A549 (cell line): ENCODE data around the gene FAAH2. TPM values are rescaled to one million over a fixed set of nuclear protein-coding genes. Genes with fewer than 3 reads are reported as not detected.

Experiments used
- ATAC-seq, 2 experiments: fragments of 200-7000 bp in 1 of 2; fragments of >200 bp in 1 of 2; cut with Nextera tagmentation in 1 of 2; cut with Tn5 transposase in 1 of 2; 3 replicates each; pipeline versions ENCODE4 v1.8.0 to v1.9.1; 2018 to 2020; ENCODE audit warnings: mild to moderate bottlenecking in 1 of 2, moderate library complexity in 1 of 2
- CTCF ChIA-PET: fragments of 300-600 bp; sonication (Branson Sonifier 250); formaldehyde crosslinking; extraction: SDS; loops from one replicate; lab custom pipeline; 2021; ENCODE audit warnings: antibody characterized with exemption, inconsistent platforms; lab: Yijun Ruan, JAX
- POLR2A ChIA-PET: fragments of 350-600 bp; formaldehyde crosslinking; extraction: SDS; loops from one replicate; lab custom pipeline; 2021; ENCODE audit warnings: antibody characterized with exemption, inconsistent platforms; lab: Yijun Ruan, JAX
- DNase-seq, 2 experiments: peaks; one replicate each; pipeline versions ENCODE4 v3.0.0 to v3.0.0-alpha.2; 2011 to 2016; ENCODE audit warnings: low read depth in 1 of 2, low spot score in 1 of 2
- FAIRE-seq: peaks from 2 replicates; lab custom pipeline; 2011; peaks lifted over from hg19 to GRCh38; lab: Jason Lieb, UNC
- H3K27ac ChIP-seq, 2 experiments: fragments of >200 bp; sonication (Bioruptor Twin); formaldehyde crosslinking; 3 replicates each; pipeline ENCODE4 v1.5.1; 2016 to 2017
- H3K4me1 ChIP-seq: fragments of >200 bp; sonication (Bioruptor Twin); formaldehyde crosslinking; 3 replicates; pipeline ENCODE4 v1.6.1; 2016
- H3K4me2 ChIP-seq: fragments of >200 bp; sonication (Bioruptor Twin); formaldehyde crosslinking; 3 replicates; pipeline ENCODE4 v1.6.1; 2016
- H3K4me3 ChIP-seq: fragments of >200 bp; sonication (Bioruptor Twin); formaldehyde crosslinking; 3 replicates; pipeline ENCODE4 v1.5.1; 2016
- H3K9me3 ChIP-seq: fragments of >200 bp; sonication (Bioruptor Twin); formaldehyde crosslinking; 3 replicates; pipeline ENCODE4 v1.6.1; 2016
- ATOH8 ChIP-seq: fragments of 250-450 bp; sonication (Bioruptor Pico); IDR thresholded peaks from 2 replicates; pipeline ENCODE4 v1.5.0; 2020; ENCODE audit warnings: low read depth, mild to moderate bottlenecking, moderate library complexity
- BHLHE40 ChIP-seq: IDR thresholded peaks from 2 replicates; pipeline ENCODE4 v1.6.1; 2012; ENCODE audit warnings: low read depth, low read length, inconsistent platforms
- CBX2 ChIP-seq: fragments of 200-600 bp; sonication (generic); IDR thresholded peaks from 2 replicates; pipeline ENCODE4 v1.6.1; 2016; ENCODE audit warnings: low read depth, mild to moderate bottlenecking, borderline replicate concordance
- CBX8 ChIP-seq: fragments of 200-600 bp; sonication (generic); IDR thresholded peaks from 2 replicates; pipeline ENCODE4 v1.6.1; 2016
- CHD4 ChIP-seq: fragments of 200-600 bp; sonication (generic); IDR thresholded peaks from 2 replicates; pipeline ENCODE4 v1.6.1; 2016; ENCODE audit warnings: antibody characterized with exemption, mild to moderate bottlenecking, borderline replicate concordance
- EP300 ChIP-seq, 2 experiments: fragments of >200 bp; sonication (Bioruptor Twin); formaldehyde crosslinking; IDR thresholded peaks; 2 replicates in 1 of 2; 3 replicates in 1 of 2; pipeline ENCODE4 v1.6.1; 2016 to 2017
- HDAC2 ChIP-seq: fragments of 200-600 bp; sonication (generic); IDR thresholded peaks from 2 replicates; pipeline ENCODE4 v1.6.1; 2016
- HOXA7 ChIP-seq: fragments of 250-450 bp; sonication (Bioruptor Pico); IDR thresholded peaks from 2 replicates; pipeline ENCODE4 v1.5.0; 2020; ENCODE audit warnings: mild to moderate bottlenecking, moderate library complexity
- HOXB13 ChIP-seq: fragments of 250-450 bp; sonication (Bioruptor Pico); IDR thresholded peaks from 2 replicates; pipeline ENCODE4 v1.5.0; 2020; ENCODE audit warnings: low read depth, mild to moderate bottlenecking, moderate library complexity
- KDM5A ChIP-seq: fragments of 200-600 bp; sonication (generic); IDR thresholded peaks from 2 replicates; pipeline ENCODE4 v1.6.1; 2016; ENCODE audit warnings: antibody characterized with exemption, mild to moderate bottlenecking
- MYC ChIP-seq: IDR thresholded peaks from 2 replicates; pipeline ENCODE4 v1.6.1; 2012; ENCODE audit warnings: mild to moderate bottlenecking, inconsistent platforms, low read length, improper control_type of control experiment, borderline replicate concordance
- POLR2AphosphoS2 ChIP-seq: conservative IDR thresholded peaks from 2 replicates; pipeline ENCODE4 v1.6.1; 2012; ENCODE audit warnings: low read length, improper control_type of control experiment, inconsistent platforms
- RAD21 ChIP-seq, 2 experiments: fragments of >200 bp in 1 of 2; sonication (Bioruptor Twin) in 1 of 2; formaldehyde crosslinking in 1 of 2; IDR thresholded peaks in 1 of 2; conservative IDR thresholded peaks in 1 of 2; 2 replicates in 1 of 2; 3 replicates in 1 of 2; pipeline ENCODE4 v1.6.1; 2012 to 2018; ENCODE audit warnings: inconsistent platforms in 1 of 2
- RCOR1 ChIP-seq: fragments of 150-350 bp; IDR thresholded peaks from 2 replicates; pipeline ENCODE4 v1.6.1; 2014; ENCODE audit warnings: antibody characterized with exemption, low read length, low read depth
- REST ChIP-seq: fragments of 200-600 bp; sonication (generic); IDR thresholded peaks from 2 replicates; pipeline ENCODE4 v1.6.1; 2016; ENCODE audit warnings: antibody characterized with exemption, mild to moderate bottlenecking, moderate library complexity
- TP53 ChIP-seq: fragments of 250-450 bp; sonication (Bioruptor Pico); IDR thresholded peaks from 2 replicates; pipeline ENCODE4 v1.5.0; 2021; ENCODE audit warnings: mild to moderate bottlenecking, moderate library complexity
- ZSCAN20 ChIP-seq: fragments of 250-450 bp; sonication (Bioruptor Pico); IDR thresholded peaks from 2 replicates; pipeline ENCODE4 v1.8.0; 2022; ENCODE audit warnings: mild to moderate bottlenecking, moderate library complexity
- WGBS: methylation state at CpG from one replicate; pipeline ENCODE4 v1.1.6; 2017; ENCODE audit errors: missing lambda C conversion rate; 5-methylcytosine and 5-hydroxymethylcytosine counted together
- polyA minus RNA-seq: library from RNA; depleted of rRNA, polyadenylated mRNA; stranded (reverse); fragments of >200 nt; gene quantifications from 2 replicates; pipeline ENCODE4 v1.2.3, GENCODE V29; 2011; rRNA and poly(A)+ RNA removed
- polyA plus RNA-seq, 4 experiments: library from polyadenylated mRNA; depleted of rRNA in 3 of 4; stranded (reverse); fragments of >200 nt; fragmentation: RNase III in 1 of 4; extraction: RNeasy Plus Mini Kit Qiagen cat#74134 plus additional on column Dnase treatment in 1 of 4; gene quantifications; 2 replicates in 3 of 4; 3 replicates in 1 of 4; pipeline ENCODE4 v1.2.3, GENCODE V29; 2011 to 2017

The FAAH2 gene, protein sequence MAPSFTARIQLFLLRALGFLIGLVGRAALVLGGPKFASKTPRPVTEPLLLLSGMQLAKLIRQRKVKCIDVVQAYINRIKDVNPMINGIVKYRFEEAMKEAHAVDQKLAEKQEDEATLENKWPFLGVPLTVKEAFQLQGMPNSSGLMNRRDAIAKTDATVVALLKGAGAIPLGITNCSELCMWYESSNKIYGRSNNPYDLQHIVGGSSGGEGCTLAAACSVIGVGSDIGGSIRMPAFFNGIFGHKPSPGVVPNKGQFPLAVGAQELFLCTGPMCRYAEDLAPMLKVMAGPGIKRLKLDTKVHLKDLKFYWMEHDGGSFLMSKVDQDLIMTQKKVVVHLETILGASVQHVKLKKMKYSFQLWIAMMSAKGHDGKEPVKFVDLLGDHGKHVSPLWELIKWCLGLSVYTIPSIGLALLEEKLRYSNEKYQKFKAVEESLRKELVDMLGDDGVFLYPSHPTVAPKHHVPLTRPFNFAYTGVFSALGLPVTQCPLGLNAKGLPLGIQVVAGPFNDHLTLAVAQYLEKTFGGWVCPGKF
- 0.52 and 0.93 TPM in 2 replicates for polyA plus RNA-seq (2011; rRNA removed)
- 0.08 TPM in 1 of 2 replicates, not detected in the other for polyA plus RNA-seq (2012; cell fraction: cytosol; rRNA removed)
- 0.05 TPM in 2 replicates for polyA plus RNA-seq (2012; cell fraction: nucleus; rRNA removed)
- 0.08 to 0.09 TPM in 2 of 3 replicates, not detected in the other for polyA plus RNA-seq (2017; fragmentation: RNase III; extraction: RNeasy Plus Mini Kit Qiagen cat#74134 plus additional on column Dnase treatment)
- polyA minus RNA-seq: 0.19 and 0.50 TPM in 2 replicates

- FAIRE-seq (no peak), ATAC-seq (peak; percentile 75 to 82), DNase-seq (peak; percentile 1 to 30)
- ChIA-PET POLR2A (no interaction called here), CTCF (no interaction called here)
- H3K4me2 ChIP-seq: peak within 1 kb of the TSS; percentile 42
- H3K9me3 ChIP-seq: no peaks in the 10 kb centered on the region
- no peaks in the 10 kb centered on the region for H3K4me1 ChIP-seq
- peak within 1 kb of the TSS; percentile 25; the same call in 1 of the 3 replicates for H3K4me3 ChIP-seq
- TF ChIP-seq MYC (no peak), HOXA7 (CRISPR knock-in tag) (no peak), HDAC2 (no peak), RAD21 (conservative IDR thresholded peaks at IDR 0.05 in 1 of 2, IDR thresholded peaks at IDR 0.05 in 1 of 2) (no peak), CBX8 (no peak)
- H3K27ac ChIP-seq: no peak within 1 kb of the TSS
- 11% methylated on average over 16 of the region's 22 CpGs for WGBS
Observed at GRCh38 chrX:57286507-57287251, at the start of gene FAAH2. FAAH2 (plus strand) TSS chrX:57286706; CDS start chrX:57286826, 120 bp downstream.

DNA sequence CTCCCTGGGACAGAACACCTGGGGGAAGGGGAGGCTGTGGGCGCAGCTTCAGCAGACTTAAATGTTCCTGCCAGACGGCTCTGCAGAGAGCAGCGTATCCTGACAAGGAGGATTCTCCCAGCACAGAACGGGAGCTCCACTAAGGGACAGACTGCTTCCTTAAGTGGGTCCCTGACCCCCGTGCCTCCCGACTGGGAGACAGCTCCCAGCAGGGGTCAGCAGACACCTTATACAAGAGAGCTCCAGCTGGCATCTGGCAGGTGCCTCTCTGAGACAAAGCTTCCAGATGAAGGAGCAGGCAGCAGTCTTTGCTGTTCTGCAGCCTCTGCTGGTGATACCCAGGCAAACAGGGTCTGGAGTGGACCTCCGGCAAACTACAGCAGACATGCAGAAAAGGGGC is 44.5 kb upstream of the FAAH2 start:
- no peaks in the 10 kb centered on the region for H3K4me1 ChIP-seq
- no peak overlapping the region for H3K4me2 ChIP-seq
- no peak overlapping the region for H3K4me3 ChIP-seq
- H3K27ac ChIP-seq: no peak overlapping the region
- no peak for FAIRE-seq
- ATAC-seq: no peak
- TF ChIP-seq CHD4: no peak
- TF ChIP-seq ZSCAN20 (CRISPR knock-in tag): no peak
- no peak for TF ChIP-seq ATOH8 (CRISPR knock-in tag)
- no peak for TF ChIP-seq KDM5A
- TF ChIP-seq RCOR1: no peak
- TF ChIP-seq BHLHE40: no peak
- no peak for TF ChIP-seq EP300 (IDR thresholded peaks at IDR 0.05)
- TF ChIP-seq TP53: no peak
- TF ChIP-seq POLR2AphosphoS2: no peak
- TF ChIP-seq CBX2: no peak
- no peak for TF ChIP-seq RAD21 (conservative IDR thresholded peaks at IDR 0.05 in 1 of 2, IDR thresholded peaks at IDR 0.05 in 1 of 2)
- TF ChIP-seq, all 56 proteins: peak for 0
- ChIA-PET POLR2A (no interaction called here), CTCF (no interaction called here)
- WGBS: 79% methylated on average over 2 of the region's 7 CpGs
- DNase-seq: no peak
- H3K9me3 ChIP-seq: no peaks in the 10 kb centered on the region; the same call in 1 of the 3 replicates

- ATAC-seq: no peak
- no peak for DNase-seq
- H3K4me3 ChIP-seq: no peak overlapping the region
- no peak overlapping the region for H3K4me2 ChIP-seq
- H3K9me3 ChIP-seq: no peaks in the 10 kb centered on the region; the same call in 2 of the 3 replicates
- POLR2A ChIA-PET: no interaction called here
- no peak for FAIRE-seq
- CTCF ChIA-PET: no interaction called here
- no peak overlapping the region for H3K27ac ChIP-seq
- TF ChIP-seq HOXB13 (CRISPR knock-in tag): no peak
- no peak for TF ChIP-seq ZSCAN20 (CRISPR knock-in tag)
- no peak for TF ChIP-seq MYC
- TF ChIP-seq REST: no peak
- 54% methylated on average over 5 of the region's 6 CpGs for WGBS
- no peaks in the 10 kb centered on the region for H3K4me1 ChIP-seq
Observed at GRCh38 chrX:57251965-57252364, 34.5 kb upstream of the FAAH2 start.
